GM12874 (cell line): ENCODE data around the gene CD300A.

Source experiments
- CTCF ChIP-seq: IDR thresholded peaks from 2 replicates; pipeline ENCODE4 v1.5.1; 2011; ENCODE audit warnings: low read depth, mild to moderate bottlenecking, control low read depth, low read length, moderate library complexity; ENCODE audit not compliant: insufficient read depth

The CD300A gene

GRCh38 chr17:74512036-74512435 is 45.6 kb downstream of the CD300A start:
- TF ChIP-seq CTCF, result no peak

- no peak for TF ChIP-seq CTCF
Observed at GRCh38 chr17:74512624-74513091, 46.2 kb downstream of the CD300A start.

DNA sequence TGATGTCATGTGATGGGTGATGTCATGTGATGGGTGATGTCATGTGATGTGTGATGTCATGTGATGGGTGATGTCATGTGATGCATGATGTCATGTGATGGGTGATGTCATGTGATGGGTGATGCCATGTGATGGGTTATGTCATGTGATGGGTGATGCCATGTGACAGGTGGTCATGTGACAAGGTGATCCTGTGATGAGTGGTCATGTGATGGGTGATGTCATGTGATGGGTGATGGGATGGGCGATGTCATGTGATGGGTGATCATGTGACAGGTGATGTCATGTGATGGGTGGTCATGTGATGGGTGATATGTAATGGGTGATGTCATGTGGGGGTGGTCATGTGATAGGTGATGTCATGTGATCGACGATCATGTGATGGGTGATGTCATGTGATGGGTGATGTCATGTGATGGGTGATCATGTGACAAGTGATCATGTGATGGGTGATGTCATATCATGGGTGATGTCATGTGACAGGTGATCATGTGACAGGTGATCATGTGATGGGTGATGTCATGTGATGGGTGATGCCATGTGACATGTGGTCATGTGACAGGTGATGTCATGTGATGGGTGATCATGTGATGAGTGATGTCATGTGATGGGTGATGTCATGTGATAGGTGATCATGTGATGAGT is 47.7 kb downstream of the CD300A start:
- no peak for TF ChIP-seq CTCF

- TF ChIP-seq CTCF, result no peak
Observed at GRCh38 chr17:74514632-74515334, 48.3 kb downstream of the CD300A start.

- TF ChIP-seq CTCF, result no peak
Observed at GRCh38 chr17:74515941-74516340, 49.5 kb downstream of the CD300A start.

GRCh38 chr17:74516561-74517328 is 50.3 kb downstream of the CD300A start:
- TF ChIP-seq CTCF, result no peak

- no peak for TF ChIP-seq CTCF
Observed at GRCh38 chr17:74520016-74520434, 53.6 kb downstream of the CD300A start.
